Thyroid gland (tissue), 4 donors: ENCODE results near the gene NPC2.

Experiments used
- CTCF ChIP-seq, 6 experiments: fragments of 200-600 bp in 3 of 6; fragments of 450-650 bp in 3 of 6; sonication (generic) in 3 of 6; IDR thresholded peaks; one replicate each; pipeline ENCODE4 v1.5.1; 2016 to 2019; ENCODE audit warnings: antibody characterized with exemption in 6 of 6, mild to moderate bottlenecking in 2 of 6, inconsistent platforms in 1 of 6, moderate library complexity in 1 of 6
- POLR2A ChIP-seq, 2 donors: fragments of 450-650 bp; IDR thresholded peaks; one replicate each; pipeline ENCODE4 v1.6.1; 2017; ENCODE audit warnings: antibody characterized with exemption in 2 of 2, mild to moderate bottlenecking in 2 of 2, moderate library complexity in 1 of 2

GRCh38 chr14:74472601-74473000 is 20.5 kb downstream of the NPC2 start:
- TF ChIP-seq CTCF (IDR thresholded peaks at IDR 0.05) (no peak), POLR2A (IDR thresholded peaks at IDR 0.05) (no peak)
